Prostate gland (tissue), 2 donors: Measurements from ENCODE around the gene KATNIP.
"Not testable (repeated sequence)": the region's sequence is repeated elsewhere in the genome, so short reads cannot be mapped to it uniquely, and the experiment has no call there.

ENCODE experiments used
- POLR2A ChIP-seq: fragments of 450-650 bp; IDR thresholded peaks from one replicate; pipeline ENCODE4 v1.6.1; 2016; ENCODE audit warnings: antibody characterized with exemption, mild to moderate bottlenecking
- POLR2AphosphoS5 ChIP-seq: sonication (generic); formaldehyde crosslinking; IDR thresholded peaks from one replicate; pipeline ENCODE4 v1.6.1; 2017; ENCODE audit warnings: antibody characterized with exemption
- TF ChIP-seq, protein P1 (sequence below), 4 experiments: fragments of 200-600 bp in 2 of 4; fragments of 450-650 bp in 2 of 4; sonication (generic) in 2 of 4; IDR thresholded peaks; 1 replicate in 3 of 4; 2 replicates in 1 of 4; pipeline ENCODE4 v1.5.1; 2016 to 2019; ENCODE audit warnings: antibody characterized with exemption in 4 of 4, mild to moderate bottlenecking in 2 of 4, moderate library complexity in 2 of 4

DNA sequence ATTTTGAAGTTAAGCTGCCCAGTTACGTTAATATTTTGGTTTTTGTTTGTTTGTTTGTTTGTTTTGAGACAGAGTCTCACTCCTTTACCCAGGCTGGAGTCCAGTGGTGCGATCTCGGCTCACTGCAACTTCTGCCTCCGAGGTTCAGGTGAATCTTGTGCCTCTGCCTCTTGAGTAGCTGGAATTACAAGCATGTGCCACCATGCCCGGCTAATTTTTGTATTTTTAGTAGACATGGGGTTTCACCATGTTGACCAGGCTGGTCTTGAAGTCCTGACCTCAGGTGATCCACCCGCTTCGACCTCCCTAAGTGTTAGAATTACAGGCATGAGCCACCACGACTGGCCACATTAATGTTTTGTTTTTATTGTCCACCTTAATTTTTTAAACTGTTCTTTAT is 21.0 kb downstream of the KATNIP start:
- TF ChIP-seq, protein P1, sequence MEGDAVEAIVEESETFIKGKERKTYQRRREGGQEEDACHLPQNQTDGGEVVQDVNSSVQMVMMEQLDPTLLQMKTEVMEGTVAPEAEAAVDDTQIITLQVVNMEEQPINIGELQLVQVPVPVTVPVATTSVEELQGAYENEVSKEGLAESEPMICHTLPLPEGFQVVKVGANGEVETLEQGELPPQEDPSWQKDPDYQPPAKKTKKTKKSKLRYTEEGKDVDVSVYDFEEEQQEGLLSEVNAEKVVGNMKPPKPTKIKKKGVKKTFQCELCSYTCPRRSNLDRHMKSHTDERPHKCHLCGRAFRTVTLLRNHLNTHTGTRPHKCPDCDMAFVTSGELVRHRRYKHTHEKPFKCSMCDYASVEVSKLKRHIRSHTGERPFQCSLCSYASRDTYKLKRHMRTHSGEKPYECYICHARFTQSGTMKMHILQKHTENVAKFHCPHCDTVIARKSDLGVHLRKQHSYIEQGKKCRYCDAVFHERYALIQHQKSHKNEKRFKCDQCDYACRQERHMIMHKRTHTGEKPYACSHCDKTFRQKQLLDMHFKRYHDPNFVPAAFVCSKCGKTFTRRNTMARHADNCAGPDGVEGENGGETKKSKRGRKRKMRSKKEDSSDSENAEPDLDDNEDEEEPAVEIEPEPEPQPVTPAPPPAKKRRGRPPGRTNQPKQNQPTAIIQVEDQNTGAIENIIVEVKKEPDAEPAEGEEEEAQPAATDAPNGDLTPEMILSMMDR (IDR thresholded peaks at IDR 0.05), result not testable (repeated sequence)
- not testable (repeated sequence) for TF ChIP-seq POLR2A, POLR2AphosphoS5
